HG03025 (cell line): ENCODE results near the gene LRRK2.
"Not testable (repeated sequence)": the region's sequence is repeated elsewhere in the genome, so short reads cannot be mapped to it uniquely, and the experiment has no call there.

Experiments
- ATAC-seq: cut with Tn5 transposase; IDR thresholded peaks from one replicate; pipeline ENCODE4 v1.9.1; 2021; ENCODE audit warnings: mild to moderate bottlenecking, moderate library complexity; ENCODE audit not compliant: unreplicated experiment, low FRiP score

Gene LRRK2

GRCh38 chr12:40244526-40245156 lies 19.8 kb downstream of the LRRK2 start:
- not testable (repeated sequence) for ATAC-seq

- no peak for ATAC-seq
Measured at GRCh38 chr12:40248034-40248433, 23.2 kb downstream of the LRRK2 start.

- no peak for ATAC-seq
Measured at GRCh38 chr12:40248585-40249297, 23.9 kb downstream of the LRRK2 start.

GRCh38 chr12:40250652-40251051 lies 25.9 kb downstream of the LRRK2 start:
- not testable (repeated sequence) for ATAC-seq

GRCh38 chr12:40253936-40254335 lies 29.1 kb downstream of the LRRK2 start:
- no peak for ATAC-seq

GRCh38 chr12:40254455-40255085 lies 29.8 kb downstream of the LRRK2 start:
- no peak for ATAC-seq

- ATAC-seq: no peak
Measured at GRCh38 chr12:40258371-40258770, 33.6 kb downstream of the LRRK2 start.

- peak; percentile 73 for ATAC-seq
Measured at GRCh38 chr12:40261937-40262336, 37.1 kb downstream of the LRRK2 start.

GRCh38 chr12:40262657-40263056 lies 37.9 kb downstream of the LRRK2 start:
- no peak for ATAC-seq

GRCh38 chr12:40263616-40264409 lies 39.0 kb downstream of the LRRK2 start:
- ATAC-seq: no peak

- ATAC-seq: no peak
Measured at GRCh38 chr12:40271981-40272664, 47.3 kb downstream of the LRRK2 start.

GRCh38 chr12:40281791-40282364 lies 57.1 kb downstream of the LRRK2 start:
- no peak for ATAC-seq

GRCh38 chr12:40286583-40286982 lies 61.8 kb downstream of the LRRK2 start:
- no peak for ATAC-seq

GRCh38 chr12:40287369-40287975 lies 62.7 kb downstream of the LRRK2 start:
- no peak for ATAC-seq

- no peak for ATAC-seq
Measured at GRCh38 chr12:40292788-40293429, 68.1 kb downstream of the LRRK2 start.

- ATAC-seq: no peak
Measured at GRCh38 chr12:40298341-40298740, 73.5 kb downstream of the LRRK2 start.

- no peak for ATAC-seq
Measured at GRCh38 chr12:40300490-40300889, 75.7 kb downstream of the LRRK2 start.

- no peak for ATAC-seq
Measured at GRCh38 chr12:40309001-40309400, 84.2 kb downstream of the LRRK2 start.

- ATAC-seq: no peak
Measured at GRCh38 chr12:40310211-40310610, 85.4 kb downstream of the LRRK2 start.
